Esophagus muscularis mucosa (tissue), 4 donors: ENCODE results near the gene NDUFA12. TPM values are rescaled to one million over a fixed set of nuclear protein-coding genes. Genes with fewer than 3 reads are reported as not detected.

Experiments used
- DNase-seq: peaks from one replicate; pipeline ENCODE4 v3.0.0-alpha.2; 2017; ENCODE audit errors: extremely low spot score
- H3K27ac ChIP-seq, 4 donors: fragments of 200-600 bp; sonication (generic); replicated peaks in 1 of 4; 1 replicate in 3 of 4; 2 replicates in 1 of 4; pipeline ENCODE4 v1.5.1; 2016 to 2019; ENCODE audit warnings: mild to moderate bottlenecking in 1 of 4
- H3K27me3 ChIP-seq, 4 donors: fragments of 200-600 bp; sonication (generic); one replicate each; pipeline versions ENCODE4 v1.5.1 to v1.6.0; 2016 to 2019
- H3K36me3 ChIP-seq, 4 donors: fragments of 200-600 bp; sonication (generic); one replicate each; pipeline ENCODE4 v1.5.1; 2016 to 2019
- H3K4me1 ChIP-seq, 4 donors: fragments of 200-600 bp; sonication (generic); one replicate each; pipeline ENCODE4 v1.5.1; 2016 to 2019
- H3K4me3 ChIP-seq, 4 donors: fragments of 200-600 bp; sonication (generic); 1 replicate in 2 of 4; 2 replicates in 2 of 4; pipeline ENCODE4 v1.5.1; 2016 to 2019; ENCODE audit warnings: mild to moderate bottlenecking in 4 of 4, moderate library complexity in 1 of 4
- H3K9me3 ChIP-seq, 4 donors: fragments of 200-600 bp; sonication (generic); 1 replicate in 3 of 4; 2 replicates in 1 of 4; pipeline ENCODE4 v1.5.1; 2016 to 2019
- EP300 ChIP-seq: sonication (generic); formaldehyde crosslinking; IDR thresholded peaks from one replicate; pipeline ENCODE4 v1.6.1; 2017; ENCODE audit warnings: antibody characterized with exemption
- POLR2A ChIP-seq: fragments of 450-650 bp; IDR thresholded peaks from one replicate; pipeline ENCODE4 v1.6.1; 2017; ENCODE audit warnings: antibody characterized with exemption, moderate library complexity, mild to moderate bottlenecking, low read depth
- POLR2AphosphoS5 ChIP-seq, 2 donors: sonication (generic); formaldehyde crosslinking; IDR thresholded peaks; one replicate each; pipeline ENCODE4 v1.6.1; 2017; ENCODE audit warnings: antibody characterized with exemption in 2 of 2
- WGBS: methylation state at CpG from one replicate; pipeline ENCODE4 v1.1.5; 2018; 5-methylcytosine and 5-hydroxymethylcytosine counted together
- intact Hi-C: fragments of 100-400 bp; cut with DNase I; formaldehyde crosslinking; loops from one replicate; pipeline ENCODE4 v1.15.1; 2023
- total RNA-seq, 4 donors: library from RNA; depleted of rRNA; stranded (reverse); fragments of >200 nt; gene quantifications; one replicate each; pipeline versions ENCODE4 v1.1.0 to v1.2.1, GENCODE V29; 2016
- TF ChIP-seq, protein P1 (sequence below), 3 experiments: fragments of 200-600 bp in 2 of 3; fragments of 450-650 bp in 1 of 3; sonication (generic) in 2 of 3; IDR thresholded peaks; one replicate each; pipeline ENCODE4 v1.5.1; 2017 to 2019; ENCODE audit warnings: antibody characterized with exemption in 3 of 3, mild to moderate bottlenecking in 2 of 3, moderate library complexity in 1 of 3

Gene NDUFA12
- total RNA-seq, 4 donors from 2014 or later = 72.3 to 154 (median 106) TPM

DNA sequence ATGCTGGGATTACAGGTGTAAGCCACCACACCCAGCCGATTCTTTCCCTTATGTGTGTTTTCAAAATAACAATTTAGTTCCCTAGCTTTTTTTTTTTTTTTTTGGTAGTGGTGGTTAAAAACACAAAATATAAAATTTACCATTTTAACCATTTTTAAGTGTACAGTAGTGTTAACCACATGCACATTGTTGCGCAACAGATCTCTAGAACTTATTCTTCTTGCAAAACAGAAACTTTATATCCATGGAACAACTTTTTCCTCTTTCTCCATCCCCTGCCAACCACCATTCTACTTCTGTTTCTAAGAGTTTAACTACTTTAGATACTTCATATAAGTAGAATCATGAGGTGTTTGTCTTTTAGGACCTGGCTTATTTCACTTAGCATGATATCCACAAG is 1.1 kb upstream of the NDUFA12 start:
- no peak for DNase-seq
- WGBS = 66% methylated on average over 2 of the region's 2 CpGs
- no peak overlapping the region for H3K4me3 ChIP-seq

DNA sequence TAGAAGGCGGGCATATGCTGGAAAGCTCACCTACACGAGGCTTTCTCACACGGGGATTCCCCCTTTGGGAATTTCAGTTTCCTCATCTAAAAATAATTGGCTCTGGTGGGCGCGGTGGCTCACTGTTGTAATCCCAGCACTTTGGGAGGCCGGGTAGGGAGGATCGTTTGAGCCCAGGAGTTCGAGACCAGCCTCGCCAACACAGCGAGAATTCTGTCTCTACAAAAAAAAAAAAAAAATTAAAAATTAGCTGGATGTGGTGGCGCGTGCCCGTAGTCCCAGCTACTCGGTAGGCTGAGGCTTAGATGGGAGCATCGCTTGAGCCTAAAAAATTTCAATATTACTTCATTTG is 400 bp upstream of the NDUFA12 start:
- Histone ChIP-seq H3K4me1 (peaks cover 13 to 48% (median 40%) of the 10 kb centered on the region in 4 donors), H3K27ac (peak overlapping the region; percentile 82 to 88 (median 86)), H3K9me3 (peaks cover 0 to 19% (median 10%) of the 10 kb centered on the region in 4 donors), H3K36me3 (peaks cover 0 to 20% (median 10%) of the 10 kb centered on the region in 4 donors), H3K4me3 (peak overlapping the region; percentile 75 to 89 (median 82)), H3K27me3 (no peaks in the 10 kb centered on the region)
- WGBS = 61% methylated on average over 15 of the region's 15 CpGs
- intact Hi-C loops = no loop called here
- TF ChIP-seq EP300 (no peak), POLR2AphosphoS5 (IDR thresholded peaks at IDR 0.05) (no peak)
- no peak for DNase-seq

More for the DNA sequence above, 1.1 kb upstream of the NDUFA12 start:
- H3K27ac ChIP-seq = no peak overlapping the region
- intact Hi-C loops = no loop called here
- H3K4me1 ChIP-seq = peaks cover 10 to 41% (median 37%) of the 10 kb centered on the region in 4 donors
- peaks cover 0 to 20% (median 10%) of the 10 kb centered on the region in 4 donors for H3K36me3 ChIP-seq
- H3K27me3 ChIP-seq = no peaks in the 10 kb centered on the region
- H3K9me3 ChIP-seq = peaks cover 0 to 19% (median 11%) of the 10 kb centered on the region in 4 donors
- TF ChIP-seq POLR2AphosphoS5 (IDR thresholded peaks at IDR 0.05) (no peak), EP300 (no peak), POLR2A (no peak)
- TF ChIP-seq, protein P1, sequence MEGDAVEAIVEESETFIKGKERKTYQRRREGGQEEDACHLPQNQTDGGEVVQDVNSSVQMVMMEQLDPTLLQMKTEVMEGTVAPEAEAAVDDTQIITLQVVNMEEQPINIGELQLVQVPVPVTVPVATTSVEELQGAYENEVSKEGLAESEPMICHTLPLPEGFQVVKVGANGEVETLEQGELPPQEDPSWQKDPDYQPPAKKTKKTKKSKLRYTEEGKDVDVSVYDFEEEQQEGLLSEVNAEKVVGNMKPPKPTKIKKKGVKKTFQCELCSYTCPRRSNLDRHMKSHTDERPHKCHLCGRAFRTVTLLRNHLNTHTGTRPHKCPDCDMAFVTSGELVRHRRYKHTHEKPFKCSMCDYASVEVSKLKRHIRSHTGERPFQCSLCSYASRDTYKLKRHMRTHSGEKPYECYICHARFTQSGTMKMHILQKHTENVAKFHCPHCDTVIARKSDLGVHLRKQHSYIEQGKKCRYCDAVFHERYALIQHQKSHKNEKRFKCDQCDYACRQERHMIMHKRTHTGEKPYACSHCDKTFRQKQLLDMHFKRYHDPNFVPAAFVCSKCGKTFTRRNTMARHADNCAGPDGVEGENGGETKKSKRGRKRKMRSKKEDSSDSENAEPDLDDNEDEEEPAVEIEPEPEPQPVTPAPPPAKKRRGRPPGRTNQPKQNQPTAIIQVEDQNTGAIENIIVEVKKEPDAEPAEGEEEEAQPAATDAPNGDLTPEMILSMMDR (IDR thresholded peaks at IDR 0.05) = no peak

- no peaks in the 10 kb centered on the region for H3K27me3 ChIP-seq
- no peak for DNase-seq
- intact Hi-C loops = no loop called here
- H3K9me3 ChIP-seq = peaks cover 0 to 8% (median 2%) of the 10 kb centered on the region in 4 donors
- TF ChIP-seq POLR2A (no peak), POLR2AphosphoS5 (IDR thresholded peaks at IDR 0.05) (no peak), EP300 (no peak)
- TF ChIP-seq, protein P1 (IDR thresholded peaks at IDR 0.05) = no peak
- peak overlapping the region; percentile 75 to 89 (median 82) for H3K4me3 ChIP-seq
- peak overlapping the region; percentile 82 to 88 (median 86) for H3K27ac ChIP-seq
- peaks cover 0 to 20% (median 10%) of the 10 kb centered on the region in 4 donors for H3K36me3 ChIP-seq
- 19% methylated on average over 3 of the region's 3 CpGs for WGBS
- peaks cover 19 to 49% (median 42%) of the 10 kb centered on the region in 4 donors for H3K4me1 ChIP-seq
Observed at GRCh38 chr12:95002754-95003153, 743 bp downstream of the NDUFA12 start.

- H3K36me3 ChIP-seq = peaks cover 7 to 44% (median 29%) of the 10 kb centered on the region in 4 donors
- H3K9me3 ChIP-seq = no peaks in the 10 kb centered on the region
- intact Hi-C loops = no loop called here
- no peak for DNase-seq
- peaks cover 19 to 43% (median 39%) of the 10 kb centered on the region in 4 donors for H3K4me1 ChIP-seq
- no peak overlapping the region for H3K27ac ChIP-seq
- no peak overlapping the region for H3K4me3 ChIP-seq
- WGBS = 64% methylated on average over 4 of the region's 4 CpGs
- no peaks in the 10 kb centered on the region for H3K27me3 ChIP-seq
- TF ChIP-seq, protein P1 (IDR thresholded peaks at IDR 0.05) = no peak
- TF ChIP-seq POLR2AphosphoS5 (IDR thresholded peaks at IDR 0.05) = no peak
- TF ChIP-seq POLR2A = no peak
- no peak for TF ChIP-seq EP300
Observed at GRCh38 chr12:94998326-94998725, 5.2 kb downstream of the NDUFA12 start.

DNA sequence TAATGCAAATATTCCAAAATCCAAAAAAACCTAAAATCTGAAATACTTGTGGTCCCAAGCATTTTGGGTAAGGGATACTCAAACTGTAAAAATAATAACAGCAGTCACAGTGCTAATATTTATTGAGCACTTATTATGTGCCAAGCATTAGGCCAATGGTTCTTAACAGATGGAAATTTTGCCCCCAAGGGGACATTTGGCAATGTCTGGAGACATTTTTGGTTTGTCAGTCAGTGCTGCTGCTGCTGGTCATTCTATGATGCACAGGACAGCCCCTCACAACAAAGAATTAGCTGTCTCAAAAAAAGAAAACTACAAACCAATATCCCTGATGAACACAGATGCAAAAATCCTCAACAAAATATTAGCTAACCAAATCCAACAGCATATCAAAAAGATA is 5.8 kb downstream of the NDUFA12 start:
- Histone ChIP-seq H3K36me3 (peaks cover 10 to 50% (median 32%) of the 10 kb centered on the region in 4 donors), H3K27me3 (no peaks in the 10 kb centered on the region), H3K9me3 (no peaks in the 10 kb centered on the region), H3K4me1 (peaks cover 16 to 39% (median 36%) of the 10 kb centered on the region in 4 donors), H3K4me3 (no peak overlapping the region), H3K27ac (no peak overlapping the region)
- DNase-seq = no peak
- intact Hi-C loops = no loop called here
- TF ChIP-seq, protein P1 (IDR thresholded peaks at IDR 0.05) = no peak
- TF ChIP-seq EP300 (no peak), POLR2A (no peak), POLR2AphosphoS5 (IDR thresholded peaks at IDR 0.05) (no peak)
